ENCODE results near the gene RPAIN.
A peak's percentile ranks its signal among the peaks of the same experiment; 100 is the strongest.
"Not testable (repeated sequence)": the region's sequence is repeated elsewhere in the genome, so short reads cannot be mapped to it uniquely, and the experiment has no call there.

Gene RPAIN

DNA sequence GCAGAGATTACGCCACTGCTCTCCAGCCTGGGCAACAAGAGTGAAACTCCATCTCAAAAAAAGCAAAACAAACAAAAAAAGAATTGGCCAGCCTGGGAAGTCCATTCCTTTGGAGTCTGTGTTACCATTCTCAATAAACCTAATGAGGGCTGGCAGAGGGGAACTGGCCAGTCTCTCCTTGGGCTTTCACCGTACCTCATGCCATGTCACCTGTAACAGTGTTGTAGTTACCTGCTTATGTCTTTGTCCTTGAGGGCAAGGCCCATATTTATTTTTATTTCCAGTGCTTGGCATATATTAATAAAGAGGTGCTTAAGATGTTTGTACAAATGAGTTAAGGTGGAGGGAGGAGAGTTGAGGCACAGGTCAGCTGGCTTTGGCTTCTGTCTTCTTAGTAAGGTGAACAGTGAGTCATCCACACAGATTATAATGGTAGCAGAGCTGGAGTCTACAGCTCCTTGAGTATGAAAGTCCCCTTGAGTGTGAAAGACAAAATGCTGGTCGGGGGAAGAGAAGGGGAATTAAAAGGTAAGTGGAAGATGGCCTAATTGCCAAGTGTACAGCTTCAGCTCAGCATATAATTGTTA lies 10.5 kb downstream of the RPAIN start:
- DNase-seq (ENCODE audit: low spot score) = no peak

- not testable (repeated sequence) for DNase-seq (ENCODE audit: low spot score)
Measured at GRCh38 chr17:5431234-5431633, 11.3 kb downstream of the RPAIN start.

- DNase-seq (ENCODE audit: low spot score) = no peak
Measured at GRCh38 chr17:5431949-5432556, 12.1 kb downstream of the RPAIN start.

- no peak for DNase-seq (ENCODE audit: low spot score)
Measured at GRCh38 chr17:5434984-5435383, 15.0 kb downstream of the RPAIN start.

- DNase-seq (ENCODE audit: low spot score) = not testable (repeated sequence)
Measured at GRCh38 chr17:5435781-5436315, 15.9 kb downstream of the RPAIN start.

DNA sequence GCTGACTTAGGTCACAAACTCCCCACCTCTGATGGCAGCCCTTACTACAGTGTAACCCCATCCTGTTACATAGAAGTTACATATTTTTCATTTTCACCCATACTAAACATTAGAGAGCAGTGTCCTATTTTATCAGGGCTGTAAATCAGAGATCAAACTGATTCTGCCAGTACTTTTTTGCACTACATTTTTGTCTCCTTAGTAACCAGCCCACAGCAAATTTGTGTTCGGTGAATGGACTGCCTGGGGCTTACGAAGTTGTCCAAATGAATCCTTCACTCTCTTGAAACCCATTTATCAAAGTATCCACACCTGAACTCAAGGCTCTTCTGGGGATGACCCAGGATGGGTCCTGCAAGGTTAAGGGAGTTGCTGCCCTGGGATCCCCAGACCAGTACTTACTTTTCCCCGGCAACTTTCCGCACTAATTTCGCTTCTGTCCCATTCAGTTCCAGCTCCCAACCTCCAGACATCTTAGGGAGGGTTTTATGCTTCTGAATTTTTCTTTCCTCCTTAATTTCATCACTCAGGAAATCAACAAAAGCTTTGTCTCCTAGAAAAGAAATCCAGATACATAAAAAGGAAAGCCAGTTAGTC lies 17.8 kb downstream of the RPAIN start:
- DNase-seq (ENCODE audit: low spot score) = no peak

DNA sequence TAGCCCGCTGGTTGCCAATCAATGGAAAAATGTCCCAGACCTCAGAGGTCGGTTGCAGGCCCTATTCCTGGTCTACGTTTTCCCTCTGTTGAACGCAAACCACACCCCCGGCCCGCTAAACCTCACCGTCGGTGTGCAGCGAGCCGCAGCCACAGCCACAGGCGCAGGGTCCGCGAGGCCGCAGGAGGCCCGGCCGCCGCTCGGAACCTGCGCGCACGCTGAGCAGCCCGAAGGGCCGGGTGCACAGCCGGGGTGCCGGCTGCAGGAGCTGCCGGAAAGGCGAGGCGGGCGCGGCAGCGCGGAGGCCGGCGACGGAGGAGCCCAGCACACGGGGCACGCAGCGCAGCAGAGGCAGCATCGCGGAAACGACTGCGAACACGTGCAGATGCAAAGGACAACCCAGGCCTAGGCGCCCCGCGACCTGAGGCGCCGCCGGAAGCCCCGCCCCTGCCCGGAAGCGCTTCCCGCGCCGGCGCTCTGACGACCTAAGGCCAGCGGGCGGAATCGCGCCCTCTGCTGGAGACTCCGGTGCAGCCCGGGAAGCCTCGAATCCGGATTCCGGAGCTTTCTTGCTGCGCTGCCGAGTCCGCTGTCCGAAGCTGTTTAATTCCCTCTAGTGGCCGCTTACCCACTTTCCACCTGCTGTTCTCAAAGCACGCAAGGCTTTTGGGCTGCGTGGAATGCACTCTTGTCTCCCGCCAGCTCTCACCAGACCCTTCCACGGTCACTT lies 18.9 kb downstream of the RPAIN start, which contains the start of gene C1QBP:
Gene C1QBP, minus strand, starts transcription at position 440 of the 730 bp plus-strand sequence. Its CDS starts 82 bp downstream, at position 358.
- peak; percentile 94 for DNase-seq (ENCODE audit: low spot score)

DNA sequence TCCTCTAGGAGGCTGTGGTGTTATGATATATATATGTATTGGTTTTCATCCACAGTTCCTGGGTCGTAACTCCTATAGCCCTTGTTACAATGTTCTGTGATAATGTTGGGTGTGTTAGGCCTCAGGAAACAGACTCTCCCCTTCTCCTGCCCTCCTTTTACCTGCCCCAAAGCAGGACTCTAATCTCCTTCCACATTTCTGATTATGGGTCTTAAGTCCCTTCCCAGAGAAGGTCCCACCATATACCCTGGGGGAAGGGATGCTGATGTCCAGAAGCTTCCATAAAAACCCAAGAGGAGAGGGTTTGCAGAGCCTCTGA lies 19.4 kb downstream of the RPAIN start:
- no peak for DNase-seq (ENCODE audit: low spot score)

- DNase-seq (ENCODE audit: low spot score) = no peak
Measured at GRCh38 chr17:5443728-5444127, 23.7 kb downstream of the RPAIN start.

DNA sequence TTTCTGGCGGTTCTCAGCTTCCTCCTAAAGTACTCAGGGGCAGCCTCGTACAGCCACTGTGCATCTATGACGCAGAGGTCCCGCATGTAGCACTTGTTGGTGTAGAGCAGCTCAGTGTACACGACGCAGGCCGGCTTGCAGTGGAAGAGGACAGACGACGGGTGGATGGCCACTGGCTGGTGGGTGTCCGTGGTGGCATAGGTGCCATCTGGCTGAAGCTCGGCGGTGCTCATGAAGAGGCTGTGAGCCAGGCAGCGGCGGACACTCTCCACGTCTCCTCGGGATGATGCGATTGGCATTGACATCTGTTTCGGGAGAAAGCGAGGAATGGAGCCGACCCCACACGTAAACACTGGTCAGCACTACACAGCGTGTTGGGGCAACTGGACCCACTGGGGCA lies 24.2 kb downstream of the RPAIN start:
- no peak for DNase-seq (ENCODE audit: low spot score)

- no peak for DNase-seq (ENCODE audit: low spot score)
Measured at GRCh38 chr17:5446786-5447185, 26.8 kb downstream of the RPAIN start.

- DNase-seq (ENCODE audit: low spot score) = no peak
Measured at GRCh38 chr17:5464717-5465507, 44.9 kb downstream of the RPAIN start.

DNA sequence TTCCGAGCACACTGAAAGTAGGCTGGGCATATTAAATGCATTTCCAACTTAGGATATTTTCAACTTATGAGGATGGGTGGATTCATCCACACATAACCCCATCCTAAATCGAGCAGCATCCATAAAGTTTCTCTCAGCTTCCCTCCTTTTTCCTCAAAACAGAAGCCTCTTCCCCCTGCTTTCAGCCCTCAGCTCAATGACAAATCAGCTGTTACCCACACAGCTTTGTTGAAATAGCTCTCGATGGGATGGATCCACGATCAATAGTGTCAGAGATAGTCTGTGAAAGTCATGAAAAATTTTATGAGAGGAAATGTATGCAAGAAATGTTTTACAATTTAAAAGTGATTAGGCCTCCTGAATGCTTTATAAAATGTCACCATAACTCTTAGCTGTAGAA lies 46.3 kb downstream of the RPAIN start:
- no peak for DNase-seq (ENCODE audit: low spot score)

DNA sequence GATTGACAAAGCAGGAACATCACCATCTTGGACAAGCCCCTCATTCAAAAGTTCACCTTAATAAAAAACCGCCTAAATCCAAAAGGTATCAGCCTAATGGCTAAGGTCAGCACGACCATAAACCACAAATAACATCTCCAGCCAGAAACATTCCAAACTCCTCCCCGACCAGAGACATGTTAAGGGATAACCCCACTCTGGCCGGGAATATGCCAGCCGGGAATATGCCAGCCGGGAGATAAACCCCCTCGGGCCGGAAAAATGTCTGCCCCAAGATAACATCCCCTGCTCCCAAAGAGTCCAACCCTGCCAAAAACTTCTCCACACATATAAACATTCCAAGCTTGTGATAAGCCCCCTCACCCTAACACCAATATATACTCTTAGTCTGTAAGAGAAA lies 47.4 kb downstream of the RPAIN start:
- DNase-seq (ENCODE audit: low spot score) = no peak

GRCh38 chr17:5468075-5468473 lies 48.1 kb downstream of the RPAIN start:
- DNase-seq (ENCODE audit: low spot score) = peak; percentile 37

- no peak for DNase-seq (ENCODE audit: low spot score)
Measured at GRCh38 chr17:5472511-5472910, 52.5 kb downstream of the RPAIN start.

- no peak for DNase-seq (ENCODE audit: low spot score)
Measured at GRCh38 chr17:5473906-5474305, 53.9 kb downstream of the RPAIN start.

- no peak for DNase-seq (ENCODE audit: low spot score)
Measured at GRCh38 chr17:5478992-5479391, 59.0 kb downstream of the RPAIN start.

DNA sequence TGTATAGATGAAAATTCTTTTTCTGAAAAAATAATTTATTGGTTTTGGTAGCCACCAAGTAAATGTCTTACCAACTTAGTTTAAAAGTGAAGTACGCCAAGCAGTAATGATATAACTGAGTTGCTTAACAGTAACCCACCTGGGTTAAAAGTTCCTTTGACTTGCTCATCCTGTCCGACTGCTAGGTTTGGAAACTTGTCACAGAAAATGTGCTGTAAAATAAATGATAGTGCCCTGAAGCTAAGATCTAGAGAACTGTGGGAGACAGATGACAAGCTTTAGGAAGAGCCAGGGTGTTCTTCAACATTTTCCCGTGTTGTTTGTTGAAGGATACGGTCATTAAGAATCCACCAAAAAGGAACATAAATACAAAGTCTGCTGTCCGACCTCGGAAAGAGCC lies 61.0 kb downstream of the RPAIN start:
- no peak for DNase-seq (ENCODE audit: low spot score)

DNA sequence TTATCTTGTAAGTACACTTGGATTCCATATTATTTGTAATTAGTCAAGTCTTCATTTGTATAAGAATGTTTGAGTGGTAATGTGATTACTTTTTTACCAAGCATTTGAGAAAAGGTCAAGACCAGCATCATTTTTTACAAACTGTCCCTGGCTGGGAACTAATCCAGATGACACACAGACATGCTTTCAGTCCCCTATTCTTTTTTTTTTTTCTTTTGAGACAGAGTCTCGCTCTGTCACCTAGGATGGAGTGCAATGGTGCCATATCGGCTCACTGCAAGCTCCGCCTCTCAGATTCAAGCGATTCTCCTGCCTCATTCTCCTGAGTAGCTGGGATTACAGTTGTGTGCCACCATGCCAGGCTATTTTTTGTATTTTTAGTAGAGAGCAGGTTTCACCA lies 61.5 kb downstream of the RPAIN start:
- DNase-seq (ENCODE audit: low spot score) = no peak

All from germinal center (tissue), 1 donor.